HEK293T (cell line): Measurements from ENCODE around the gene USP3.

ENCODE experiments used
- CTCF ChIA-PET: fragments of 350-600 bp; formaldehyde crosslinking; extraction: SDS; loops from one replicate; lab custom pipeline; 2021; ENCODE audit warnings: antibody characterized with exemption, inconsistent platforms; lab: Yijun Ruan, JAX
- POLR2A ChIA-PET: fragments of 350-600 bp; formaldehyde crosslinking; extraction: SDS; loops from one replicate; lab custom pipeline; 2020; ENCODE audit warnings: antibody characterized with exemption, inconsistent platforms; lab: Yijun Ruan, JAX
- DNase-seq: peaks from one replicate; pipeline ENCODE4 v3.0.0; 2012; ENCODE audit warnings: mixed read lengths; ENCODE audit errors: extremely low spot score
- ARNT ChIP-seq: fragments of 450-650 bp; IDR thresholded peaks from 2 replicates; pipeline ENCODE4 v1.6.1; 2017; ENCODE audit warnings: mild to moderate bottlenecking
- BHLHE40 ChIP-seq: fragments of 450-650 bp; IDR thresholded peaks from 2 replicates; pipeline ENCODE4 v1.6.1; 2016; ENCODE audit warnings: mild to moderate bottlenecking, moderate library complexity, borderline replicate concordance
- CTBP1 ChIP-seq: fragments of 450-650 bp; IDR thresholded peaks from 2 replicates; pipeline ENCODE4 v1.6.1; 2016; ENCODE audit warnings: borderline replicate concordance
- ELF4 ChIP-seq: fragments of 450-650 bp; IDR thresholded peaks from 2 replicates; pipeline ENCODE4 v1.6.1; 2017; ENCODE audit warnings: antibody characterized with exemption
- FOXA1 ChIP-seq: fragments of 450-650 bp; IDR thresholded peaks from 2 replicates; pipeline ENCODE4 v1.6.1; 2016; ENCODE audit warnings: mild to moderate bottlenecking
- FOXK2 ChIP-seq: fragments of 450-650 bp; IDR thresholded peaks from 2 replicates; pipeline ENCODE4 v1.6.1; 2016; ENCODE audit warnings: mild to moderate bottlenecking
- FOXM1 ChIP-seq: fragments of 450-650 bp; IDR thresholded peaks from 2 replicates; pipeline ENCODE4 v1.6.1; 2017; ENCODE audit warnings: mild to moderate bottlenecking, borderline replicate concordance
- HDGF ChIP-seq: fragments of 450-650 bp; IDR thresholded peaks from 2 replicates; pipeline ENCODE4 v1.6.1; 2017; ENCODE audit warnings: antibody characterized with exemption, borderline replicate concordance
- L3MBTL2 ChIP-seq: fragments of 450-650 bp; conservative IDR thresholded peaks from 2 replicates; pipeline ENCODE4 v1.6.1; 2016; ENCODE audit warnings: mild to moderate bottlenecking
- LEF1 ChIP-seq: fragments of 450-650 bp; IDR thresholded peaks from 2 replicates; pipeline ENCODE4 v1.6.1; 2017; ENCODE audit warnings: mild to moderate bottlenecking, borderline replicate concordance
- NFRKB ChIP-seq: fragments of 450-650 bp; IDR thresholded peaks from 2 replicates; pipeline ENCODE4 v1.6.1; 2016; ENCODE audit warnings: mild to moderate bottlenecking, moderate library complexity
- SP1 ChIP-seq: fragments of 450-650 bp; IDR thresholded peaks from 2 replicates; pipeline ENCODE4 v1.6.1; 2017
- SUZ12 ChIP-seq: fragments of 450-650 bp; IDR thresholded peaks from 2 replicates; pipeline ENCODE4 v1.6.1; 2016; ENCODE audit warnings: mild to moderate bottlenecking
- TARDBP ChIP-seq: fragments of 450-650 bp; IDR thresholded peaks from 2 replicates; pipeline ENCODE4 v1.6.1; 2016
- ZNF384 ChIP-seq: fragments of 450-650 bp; IDR thresholded peaks from 2 replicates; pipeline ENCODE4 v1.6.1; 2016
- TF ChIP-seq, protein P1 (sequence below): fragments of 450-650 bp; IDR thresholded peaks from 2 replicates; pipeline ENCODE4 v1.6.1; 2016

USP3 gene

DNA sequence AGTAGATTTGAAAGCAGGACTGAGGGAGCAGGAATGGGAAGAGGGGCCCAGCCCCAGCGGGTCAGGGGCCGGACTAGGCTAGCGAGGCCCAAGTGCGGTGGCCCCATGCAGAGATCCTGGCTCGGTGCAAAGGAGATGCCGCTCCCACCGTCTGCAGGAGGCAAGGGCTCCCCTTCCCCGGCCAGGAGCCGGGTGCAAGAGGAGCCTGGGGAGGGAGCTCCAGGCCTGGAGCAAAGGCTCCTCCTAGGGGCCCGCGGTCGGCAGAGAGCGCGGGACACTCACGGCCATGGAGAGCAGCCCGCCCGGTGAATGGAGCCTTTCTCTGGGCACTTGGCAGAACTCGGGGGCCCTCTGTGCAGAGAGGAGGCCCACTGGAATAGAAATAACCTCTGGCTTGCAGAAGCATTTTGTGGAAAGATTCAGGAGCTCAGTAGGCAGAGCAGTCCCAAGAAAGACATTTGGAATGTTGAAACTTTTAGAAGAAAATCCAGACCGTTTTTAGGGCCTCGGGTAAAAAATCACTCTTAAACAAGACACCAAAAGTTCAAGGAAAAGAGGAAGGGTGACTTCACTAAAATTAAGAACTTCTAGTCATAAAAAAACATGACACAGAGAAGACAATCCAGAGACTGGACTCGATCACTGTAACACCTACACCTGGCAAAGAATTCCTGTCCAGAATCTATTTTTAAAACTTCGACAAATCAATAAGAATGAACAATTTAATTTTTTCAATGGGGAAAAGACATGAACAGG is 43.0 kb upstream of the USP3 start:
- ChIA-PET POLR2A (no interaction called here), CTCF (no interaction called here)
- no peak for DNase-seq
- TF ChIP-seq, protein P1, sequence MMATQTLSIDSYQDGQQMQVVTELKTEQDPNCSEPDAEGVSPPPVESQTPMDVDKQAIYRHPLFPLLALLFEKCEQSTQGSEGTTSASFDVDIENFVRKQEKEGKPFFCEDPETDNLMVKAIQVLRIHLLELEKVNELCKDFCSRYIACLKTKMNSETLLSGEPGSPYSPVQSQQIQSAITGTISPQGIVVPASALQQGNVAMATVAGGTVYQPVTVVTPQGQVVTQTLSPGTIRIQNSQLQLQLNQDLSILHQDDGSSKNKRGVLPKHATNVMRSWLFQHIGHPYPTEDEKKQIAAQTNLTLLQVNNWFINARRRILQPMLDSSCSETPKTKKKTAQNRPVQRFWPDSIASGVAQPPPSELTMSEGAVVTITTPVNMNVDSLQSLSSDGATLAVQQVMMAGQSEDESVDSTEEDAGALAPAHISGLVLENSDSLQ, result no peak
- TF ChIP-seq LEF1, result no peak
- TF ChIP-seq HDGF, result no peak
- no peak for TF ChIP-seq ELF4
- no peak for TF ChIP-seq FOXA1
- no peak for TF ChIP-seq CTBP1
- no peak for TF ChIP-seq FOXK2
- no peak for TF ChIP-seq L3MBTL2
- TF ChIP-seq FOXM1, result no peak
- TF ChIP-seq ARNT, result no peak
- no peak for TF ChIP-seq SP1
- TF ChIP-seq BHLHE40, result no peak
- TF ChIP-seq NFRKB, result no peak
- TF ChIP-seq TARDBP, result no peak
- no peak for TF ChIP-seq ZNF384
- no peak for TF ChIP-seq SUZ12

DNA sequence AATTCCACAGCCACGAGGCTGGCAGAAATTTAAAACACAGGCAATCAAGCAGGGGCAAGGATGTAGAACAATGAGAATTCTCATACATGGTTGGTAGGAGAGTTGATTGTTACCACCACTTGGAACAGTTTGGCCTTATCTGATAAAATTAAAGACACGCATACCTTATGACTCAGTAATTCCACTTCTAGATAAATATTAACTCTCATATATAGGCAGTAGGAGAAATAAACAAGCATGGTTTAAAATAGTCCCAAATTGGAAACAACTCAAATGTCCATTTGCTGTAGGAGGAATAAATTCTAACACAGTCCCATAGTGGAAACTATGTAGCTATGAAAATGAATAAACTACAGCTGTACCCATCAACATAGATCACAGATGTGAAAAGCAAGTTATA is 42.3 kb upstream of the USP3 start:
- DNase-seq, result no peak
- ChIA-PET CTCF (no interaction called here), POLR2A (no interaction called here)
- TF ChIP-seq, protein P1, result no peak
- no peak for TF ChIP-seq NFRKB
- no peak for TF ChIP-seq ARNT
- TF ChIP-seq HDGF, result no peak
- TF ChIP-seq LEF1, result no peak
- no peak for TF ChIP-seq L3MBTL2
- no peak for TF ChIP-seq CTBP1
- TF ChIP-seq FOXK2, result no peak
- no peak for TF ChIP-seq SUZ12
- TF ChIP-seq ZNF384, result no peak
- no peak for TF ChIP-seq FOXA1
- no peak for TF ChIP-seq FOXM1
- no peak for TF ChIP-seq TARDBP
- TF ChIP-seq SP1, result no peak
- TF ChIP-seq ELF4, result no peak
- TF ChIP-seq BHLHE40, result no peak

DNA sequence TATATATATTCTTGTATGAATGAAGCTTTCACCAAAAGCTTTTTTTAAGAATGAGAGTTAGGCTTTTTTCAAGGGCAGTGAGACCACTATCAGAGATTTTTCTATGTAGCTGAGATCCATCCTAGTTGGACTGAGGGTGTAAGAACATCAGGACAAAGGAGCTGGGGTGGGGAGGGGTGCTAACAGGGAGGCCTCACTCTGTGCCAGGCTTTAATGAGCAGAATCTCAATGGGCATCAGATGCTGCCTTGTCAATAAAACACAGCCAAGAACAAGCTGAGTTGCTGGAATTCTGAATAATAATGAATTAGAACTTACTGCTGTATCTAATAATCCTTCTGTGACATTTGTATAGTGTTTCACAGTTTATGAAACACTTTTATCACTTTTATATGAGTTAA is 41.4 kb upstream of the USP3 start:
- CTCF ChIA-PET, result interaction anchor here (0.6 kb wide), 1 partner anchor 603 kb away, joined by 3 read pairs; no protein-coding TSS in a partner anchor
- no peak for DNase-seq
- POLR2A ChIA-PET, result no interaction called here
- no peak for TF ChIP-seq SUZ12
- no peak for TF ChIP-seq LEF1
- TF ChIP-seq SP1, result no peak
- no peak for TF ChIP-seq L3MBTL2
- no peak for TF ChIP-seq NFRKB
- TF ChIP-seq, protein P1, result no peak
- no peak for TF ChIP-seq FOXK2
- TF ChIP-seq ZNF384, result no peak
- no peak for TF ChIP-seq TARDBP

DNA sequence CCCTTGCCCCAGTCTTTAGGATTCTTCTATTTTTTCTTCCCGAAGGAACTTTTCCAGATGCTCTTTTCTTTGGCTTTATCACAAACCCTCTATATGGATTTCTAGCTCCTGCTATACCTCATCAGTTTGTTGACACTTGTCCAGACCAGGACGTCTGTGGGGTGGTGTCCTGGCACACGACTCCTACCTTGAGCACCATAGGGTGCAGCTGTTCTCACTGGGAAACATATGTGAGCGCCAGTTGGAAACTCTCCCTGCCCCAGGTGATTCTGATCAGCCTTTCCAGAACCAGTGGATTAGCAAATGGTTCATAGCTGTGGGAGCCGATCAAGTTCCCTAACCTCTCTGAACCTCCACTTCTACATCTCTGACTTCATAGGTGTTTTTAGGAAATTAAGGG is 40.6 kb upstream of the USP3 start:
- ChIA-PET POLR2A (no interaction called here), CTCF (no interaction called here)

DNA sequence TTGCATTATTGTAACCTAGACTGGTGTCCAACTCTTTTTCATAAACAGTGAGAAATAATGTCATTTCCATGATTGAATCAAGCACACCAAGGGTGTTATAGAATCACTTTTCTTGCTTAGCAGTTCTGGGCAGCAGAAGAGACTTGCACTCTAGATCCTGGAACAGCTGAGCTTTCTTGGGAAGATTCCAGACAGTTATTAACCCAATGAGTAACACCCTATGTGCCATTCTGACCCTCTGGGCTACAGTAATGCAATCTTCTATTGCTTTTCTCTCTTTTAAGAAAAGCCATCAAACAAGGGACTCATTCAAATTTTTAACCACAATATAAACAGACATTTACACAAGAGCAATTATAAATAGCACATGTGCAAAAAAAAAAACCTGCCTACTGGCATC is 39.3 kb upstream of the USP3 start:
- DNase-seq, result no peak
- ChIA-PET POLR2A (no interaction called here), CTCF (no interaction called here)
- TF ChIP-seq HDGF, result no peak
- TF ChIP-seq SUZ12, result no peak
- no peak for TF ChIP-seq L3MBTL2
- no peak for TF ChIP-seq TARDBP
- no peak for TF ChIP-seq ZNF384
- TF ChIP-seq NFRKB, result no peak
- TF ChIP-seq ARNT, result no peak
- TF ChIP-seq SP1, result no peak
- TF ChIP-seq LEF1, result no peak
- no peak for TF ChIP-seq ELF4
- no peak for TF ChIP-seq FOXM1
- no peak for TF ChIP-seq FOXK2
- TF ChIP-seq BHLHE40, result no peak
- TF ChIP-seq CTBP1, result no peak
- TF ChIP-seq, protein P1, result no peak
- TF ChIP-seq FOXA1, result no peak

More for the DNA sequence above, 40.6 kb upstream of the USP3 start:
- DNase-seq, result no peak
- no peak for TF ChIP-seq BHLHE40
- no peak for TF ChIP-seq ZNF384
- TF ChIP-seq FOXM1, result no peak
- TF ChIP-seq FOXK2, result no peak
- no peak for TF ChIP-seq L3MBTL2
- TF ChIP-seq, protein P1, result no peak
- TF ChIP-seq HDGF, result no peak
- TF ChIP-seq SP1, result no peak
- TF ChIP-seq FOXA1, result no peak
- no peak for TF ChIP-seq ELF4
- no peak for TF ChIP-seq ARNT
- TF ChIP-seq TARDBP, result no peak
- no peak for TF ChIP-seq SUZ12
- TF ChIP-seq CTBP1, result no peak
- TF ChIP-seq LEF1, result no peak
- TF ChIP-seq NFRKB, result no peak
